ENCODE measurements around the gene ESPNL. TPM values are rescaled to one million over a fixed set of nuclear protein-coding genes. Genes with fewer than 3 reads are reported as not detected.

ESPNL gene
- total RNA-seq, 1 experiment from 2014 or later = 1.0 TPM

DNA sequence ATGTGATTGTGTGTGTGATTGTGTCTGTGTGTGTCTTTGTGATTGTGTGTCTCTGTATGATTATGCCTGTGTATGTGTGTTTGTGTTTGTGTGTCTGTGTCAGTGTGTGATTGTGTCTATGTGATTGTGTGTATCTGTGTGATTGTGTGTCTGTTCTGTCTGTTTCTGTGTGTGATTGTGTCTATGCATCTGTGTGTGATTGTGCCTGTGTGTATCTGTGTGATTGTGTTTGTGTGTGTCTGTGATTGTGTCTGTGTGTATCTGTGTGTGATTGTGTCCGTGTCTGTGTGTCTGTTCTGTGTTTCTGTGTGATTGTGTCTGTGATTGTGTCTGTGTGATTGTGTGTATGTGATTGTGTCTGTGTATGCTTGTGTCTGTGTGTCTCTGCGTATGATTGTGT lies 26.2 kb downstream of the ESPNL start:
- no peaks in the 10 kb centered on the region for H3K79me2 ChIP-seq (ENCODE audit: low read length)
- H3K4me3 ChIP-seq (ENCODE audit: low read length) = no peak overlapping the region
- no peak overlapping the region for H3K27ac ChIP-seq (ENCODE audit: low read length)
- no peak overlapping the region for H3K4me2 ChIP-seq (ENCODE audit: low read depth, low read length, poor library complexity, severe bottlenecking)
- H3K9me2 ChIP-seq (replicated peaks; ENCODE audit: insufficient read depth, low read length) = no peaks in the 10 kb centered on the region
- no peaks in the 10 kb centered on the region for H3K9me3 ChIP-seq (ENCODE audit: low read length)
- no peaks in the 10 kb centered on the region for H4K20me1 ChIP-seq (ENCODE audit: insufficient read depth, low read depth, low read length)
- H3K36me3 ChIP-seq (ENCODE audit: insufficient read depth, low read length) = no peaks in the 10 kb centered on the region
- H3K9ac ChIP-seq (ENCODE audit: low read length) = no peak overlapping the region
- no peaks in the 10 kb centered on the region for H3K27me3 ChIP-seq (ENCODE audit: low read length)
- H3K4me1 ChIP-seq (ENCODE audit: low read length) = no peaks in the 10 kb centered on the region
- DNase-seq = no peak
- no peak overlapping the region for H2AFZ ChIP-seq (ENCODE audit: low read length)

DNA sequence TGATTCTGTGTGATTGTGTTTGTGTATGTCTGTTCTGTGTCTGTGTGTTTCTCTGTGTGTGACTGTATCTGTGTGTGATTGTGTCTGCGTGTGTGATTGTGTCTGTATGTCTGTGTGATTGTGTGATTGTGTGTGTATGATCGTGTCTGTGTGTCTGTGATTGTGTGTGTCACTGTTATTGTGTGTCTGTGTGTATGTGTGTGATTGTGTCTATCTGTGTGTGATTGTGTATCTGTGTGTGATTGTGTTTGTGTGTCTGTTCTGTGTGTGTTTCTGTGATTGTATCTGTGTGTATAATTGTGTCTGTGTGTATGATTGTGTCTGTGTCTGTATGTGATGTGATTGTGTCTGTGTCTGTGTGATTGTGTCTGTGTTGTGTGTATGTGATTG lies 26.6 kb downstream of the ESPNL start:
- DNase-seq = no peak
- no peaks in the 10 kb centered on the region for H3K9me2 ChIP-seq (replicated peaks; ENCODE audit: insufficient read depth, low read length)
- H4K20me1 ChIP-seq (ENCODE audit: insufficient read depth, low read depth, low read length) = no peaks in the 10 kb centered on the region
- H3K27me3 ChIP-seq (ENCODE audit: low read length) = no peaks in the 10 kb centered on the region
- H3K27ac ChIP-seq (ENCODE audit: low read length) = no peak overlapping the region
- no peaks in the 10 kb centered on the region for H3K4me1 ChIP-seq (ENCODE audit: low read length)
- H3K4me2 ChIP-seq (ENCODE audit: low read depth, low read length, poor library complexity, severe bottlenecking) = no peak overlapping the region
- no peak overlapping the region for H3K4me3 ChIP-seq (ENCODE audit: low read length)
- H3K9me3 ChIP-seq (ENCODE audit: low read length) = no peaks in the 10 kb centered on the region
- no peak overlapping the region for H2AFZ ChIP-seq (ENCODE audit: low read length)
- no peaks in the 10 kb centered on the region for H3K79me2 ChIP-seq (ENCODE audit: low read length)
- H3K36me3 ChIP-seq (ENCODE audit: insufficient read depth, low read length) = no peaks in the 10 kb centered on the region
- no peak overlapping the region for H3K9ac ChIP-seq (ENCODE audit: low read length)

DNA sequence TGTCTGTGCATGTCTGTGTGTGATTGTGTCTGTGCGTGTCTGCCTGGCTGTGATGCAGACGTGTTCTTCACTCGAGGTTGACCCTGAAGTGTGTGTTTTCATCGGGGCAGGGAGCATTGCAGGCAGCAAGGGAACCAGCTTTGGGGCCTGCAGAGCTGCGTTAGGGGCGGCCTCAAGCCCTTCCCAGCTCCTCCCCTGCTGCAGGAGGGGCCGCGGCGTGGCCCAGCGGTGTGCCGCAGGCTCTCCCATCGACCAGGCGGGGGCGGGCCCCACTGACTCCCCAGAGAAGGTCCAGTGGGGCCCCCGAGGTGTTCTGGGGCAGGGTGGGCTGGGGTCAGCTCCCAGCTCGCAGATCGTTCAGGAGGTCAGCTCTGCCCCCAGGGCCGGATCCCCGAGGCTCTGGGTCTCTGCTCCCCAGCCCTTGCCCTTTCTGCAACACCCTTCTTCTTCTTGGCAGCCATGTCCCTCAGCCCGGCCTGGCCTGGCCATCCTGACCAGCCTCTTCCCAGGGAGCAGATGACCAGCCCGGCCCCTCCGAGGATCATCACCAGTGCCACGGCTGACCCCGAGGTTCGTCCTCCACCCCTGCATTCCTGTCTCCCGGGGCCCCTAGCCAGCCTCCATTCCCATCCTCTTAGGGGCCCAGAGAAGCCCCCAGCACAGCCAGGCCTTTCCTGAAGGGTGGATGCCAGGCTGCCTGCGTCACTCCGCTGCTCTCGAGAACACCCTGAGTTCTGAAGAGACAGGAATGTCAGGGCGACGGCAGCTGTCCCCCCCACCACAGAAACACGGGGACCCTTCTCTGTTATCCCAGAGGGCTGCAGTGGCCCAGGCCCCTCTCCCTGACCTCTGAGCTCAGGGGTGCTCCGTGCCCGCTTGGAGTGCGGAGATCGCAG lies 27.3 kb downstream of the ESPNL start:
- no peaks in the 10 kb centered on the region for H3K4me1 ChIP-seq (ENCODE audit: low read length)
- no peak overlapping the region for H3K27ac ChIP-seq (ENCODE audit: low read length)
- H3K27me3 ChIP-seq (ENCODE audit: low read length) = no peaks in the 10 kb centered on the region
- no peak overlapping the region for H3K9ac ChIP-seq (ENCODE audit: low read length)
- no peak for DNase-seq
- H3K4me3 ChIP-seq (ENCODE audit: low read length) = no peak overlapping the region
- no peaks in the 10 kb centered on the region for H3K9me3 ChIP-seq (ENCODE audit: low read length)
- no peak overlapping the region for H3K4me2 ChIP-seq (ENCODE audit: low read depth, low read length, poor library complexity, severe bottlenecking)
- H3K9me2 ChIP-seq (replicated peaks; ENCODE audit: insufficient read depth, low read length) = no peaks in the 10 kb centered on the region
- no peaks in the 10 kb centered on the region for H4K20me1 ChIP-seq (ENCODE audit: insufficient read depth, low read depth, low read length)
- no peaks in the 10 kb centered on the region for H3K36me3 ChIP-seq (ENCODE audit: insufficient read depth, low read length)
- no peaks in the 10 kb centered on the region for H3K79me2 ChIP-seq (ENCODE audit: low read length)
- no peak overlapping the region for H2AFZ ChIP-seq (ENCODE audit: low read length)

DNA sequence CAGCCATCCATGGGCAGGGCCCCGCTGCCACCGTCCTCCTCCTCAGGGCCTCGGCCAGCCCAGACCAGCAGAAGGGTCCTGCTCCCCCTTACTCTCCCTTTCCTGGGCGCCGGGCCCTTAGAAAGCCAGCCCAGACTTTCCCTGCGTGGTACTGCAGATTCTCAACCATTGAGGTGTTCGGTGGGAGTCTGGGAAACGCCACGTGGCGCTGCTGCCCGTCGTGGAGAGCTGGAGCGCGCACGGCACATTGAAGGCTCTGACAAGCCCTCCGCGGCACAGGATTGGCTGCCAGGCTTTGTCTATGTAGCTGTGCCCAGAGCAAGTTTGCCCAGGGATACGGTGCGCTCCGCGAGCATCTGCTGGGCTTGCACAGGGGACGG lies 27.9 kb downstream of the ESPNL start:
- DNase-seq = no peak
- H3K79me2 ChIP-seq (ENCODE audit: low read length) = no peaks in the 10 kb centered on the region

DNA sequence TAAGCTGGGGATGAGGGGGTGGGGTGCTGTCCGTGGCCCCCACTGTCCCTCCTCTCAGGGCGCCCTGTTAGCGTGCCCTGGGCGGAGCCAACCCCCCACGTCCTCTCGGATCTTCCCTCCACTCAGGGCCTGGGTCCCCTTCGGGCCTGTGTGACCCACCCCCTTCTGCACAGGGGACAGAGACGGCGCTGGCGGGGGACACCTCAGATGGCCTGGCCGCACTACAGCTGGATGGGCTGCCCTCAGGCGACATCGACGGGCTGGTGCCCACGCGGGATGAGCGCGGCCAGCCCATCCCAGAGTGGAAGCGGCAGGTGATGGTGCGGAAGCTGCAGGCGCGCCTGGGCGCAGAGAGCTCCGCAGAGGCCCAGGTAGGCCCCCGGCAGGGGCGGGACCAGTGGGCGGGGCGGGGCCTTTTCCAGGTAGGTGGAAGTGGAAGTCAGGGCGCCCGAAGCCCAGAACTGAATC lies 28.4 kb downstream of the ESPNL start:
- no peaks in the 10 kb centered on the region for H3K27me3 ChIP-seq (ENCODE audit: low read length)
- no peaks in the 10 kb centered on the region for H3K9me2 ChIP-seq (replicated peaks; ENCODE audit: insufficient read depth, low read length)
- H3K9ac ChIP-seq (ENCODE audit: low read length) = no peak overlapping the region
- H2AFZ ChIP-seq (ENCODE audit: low read length) = no peak overlapping the region
- H4K20me1 ChIP-seq (ENCODE audit: insufficient read depth, low read depth, low read length) = no peaks in the 10 kb centered on the region
- no peaks in the 10 kb centered on the region for H3K4me1 ChIP-seq (ENCODE audit: low read length)
- H3K9me3 ChIP-seq (ENCODE audit: low read length) = no peaks in the 10 kb centered on the region
- no peak overlapping the region for H3K27ac ChIP-seq (ENCODE audit: low read length)
- no peaks in the 10 kb centered on the region for H3K36me3 ChIP-seq (ENCODE audit: insufficient read depth, low read length)
- no peak for DNase-seq
- no peaks in the 10 kb centered on the region for H3K79me2 ChIP-seq (ENCODE audit: low read length)
- no peak overlapping the region for H3K4me3 ChIP-seq (ENCODE audit: low read length)
- no peak overlapping the region for H3K4me2 ChIP-seq (ENCODE audit: low read depth, low read length, poor library complexity, severe bottlenecking)

More for the DNA sequence above, 27.9 kb downstream of the ESPNL start:
- no peaks in the 10 kb centered on the region for H3K27me3 ChIP-seq (ENCODE audit: low read length)
- H3K9me3 ChIP-seq (ENCODE audit: low read length) = no peaks in the 10 kb centered on the region
- H3K4me2 ChIP-seq (ENCODE audit: low read depth, low read length, poor library complexity, severe bottlenecking) = no peak overlapping the region
- no peaks in the 10 kb centered on the region for H4K20me1 ChIP-seq (ENCODE audit: insufficient read depth, low read depth, low read length)
- no peaks in the 10 kb centered on the region for H3K9me2 ChIP-seq (replicated peaks; ENCODE audit: insufficient read depth, low read length)
- H3K36me3 ChIP-seq (ENCODE audit: insufficient read depth, low read length) = no peaks in the 10 kb centered on the region
- H2AFZ ChIP-seq (ENCODE audit: low read length) = no peak overlapping the region
- no peak overlapping the region for H3K4me3 ChIP-seq (ENCODE audit: low read length)
- no peak overlapping the region for H3K27ac ChIP-seq (ENCODE audit: low read length)
- H3K9ac ChIP-seq (ENCODE audit: low read length) = no peak overlapping the region
- no peaks in the 10 kb centered on the region for H3K4me1 ChIP-seq (ENCODE audit: low read length)

DNA sequence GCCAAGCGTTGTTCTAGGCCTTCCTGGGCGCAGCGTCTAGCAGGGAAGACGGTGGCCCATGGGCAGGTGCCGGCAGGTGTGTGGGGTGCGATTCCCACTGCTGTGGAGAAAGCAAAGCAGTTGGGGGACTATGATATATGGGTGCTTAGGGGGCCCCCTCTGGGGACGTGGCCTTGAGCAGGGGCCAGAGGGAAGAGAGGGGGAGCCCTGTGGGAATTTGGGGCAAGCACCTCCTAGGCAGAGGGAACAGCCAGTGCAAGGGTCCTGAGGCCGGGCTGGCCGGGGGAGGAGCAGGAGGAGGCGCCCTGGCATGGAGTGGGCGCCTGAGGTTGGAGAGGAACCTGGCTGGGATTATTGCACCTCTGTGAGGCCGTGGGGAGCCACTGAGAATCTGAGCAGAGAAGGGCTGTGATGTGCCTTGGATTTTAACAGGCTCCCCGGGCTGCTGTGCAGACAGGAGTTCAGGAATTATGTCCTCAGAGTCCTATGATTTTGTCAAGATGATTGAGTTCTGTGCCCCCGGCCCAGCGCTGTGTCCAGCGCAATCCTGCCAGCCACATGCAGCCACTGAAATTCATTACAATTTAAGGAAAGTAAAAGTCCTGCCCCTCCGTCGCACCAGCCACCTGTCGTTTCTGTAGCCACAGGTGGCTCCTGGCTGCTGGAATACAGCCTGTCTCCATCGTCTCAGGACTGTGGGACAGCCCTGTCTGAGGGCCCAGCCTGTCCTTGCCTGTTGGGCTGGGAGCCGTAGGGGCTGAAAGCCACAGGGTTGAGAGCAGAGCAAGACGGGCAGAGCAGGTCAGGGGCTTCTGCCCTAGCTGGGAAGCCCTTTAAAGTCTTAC lies 29.2 kb downstream of the ESPNL start:
- H3K4me2 ChIP-seq (ENCODE audit: low read depth, low read length, poor library complexity, severe bottlenecking) = no peak overlapping the region
- H3K79me2 ChIP-seq (ENCODE audit: low read length) = no peaks in the 10 kb centered on the region
- no peak overlapping the region for H2AFZ ChIP-seq (ENCODE audit: low read length)
- DNase-seq = no peak
- no peaks in the 10 kb centered on the region for H3K36me3 ChIP-seq (ENCODE audit: insufficient read depth, low read length)
- no peak overlapping the region for H3K27ac ChIP-seq (ENCODE audit: low read length)
- H3K4me3 ChIP-seq (ENCODE audit: low read length) = no peak overlapping the region
- no peaks in the 10 kb centered on the region for H3K9me3 ChIP-seq (ENCODE audit: low read length)
- H3K27me3 ChIP-seq (ENCODE audit: low read length) = no peaks in the 10 kb centered on the region
- H4K20me1 ChIP-seq (ENCODE audit: insufficient read depth, low read depth, low read length) = no peaks in the 10 kb centered on the region
- H3K9ac ChIP-seq (ENCODE audit: low read length) = no peak overlapping the region
- H3K9me2 ChIP-seq (replicated peaks; ENCODE audit: insufficient read depth, low read length) = no peaks in the 10 kb centered on the region
- no peaks in the 10 kb centered on the region for H3K4me1 ChIP-seq (ENCODE audit: low read length)

DNA sequence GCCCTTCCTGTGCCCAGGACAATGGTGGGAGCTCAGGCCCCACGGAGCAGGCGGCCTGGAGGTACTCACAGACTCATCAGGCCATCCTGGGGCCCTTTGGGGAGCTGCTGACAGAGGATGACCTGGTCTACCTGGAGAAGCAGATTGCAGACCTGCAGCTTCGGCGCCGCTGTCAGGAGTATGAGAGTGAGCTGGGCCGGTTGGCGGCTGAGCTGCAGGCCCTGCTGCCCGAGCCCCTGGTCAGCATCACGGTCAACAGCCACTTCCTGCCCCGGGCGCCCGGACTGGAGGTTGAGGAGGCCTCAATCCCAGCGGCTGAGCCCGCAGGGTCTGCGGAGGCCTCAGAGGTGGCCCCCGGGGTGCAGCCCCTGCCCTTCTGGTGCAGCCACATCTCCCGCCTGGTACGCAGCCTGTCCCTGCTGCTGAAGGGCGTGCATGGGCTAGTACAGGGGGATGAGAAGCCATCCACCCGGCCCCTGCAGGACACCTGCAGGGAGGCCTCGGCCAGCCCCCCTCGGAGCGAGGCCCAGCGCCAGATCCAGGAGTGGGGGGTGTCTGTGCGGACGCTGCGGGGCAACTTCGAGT lies 30.1 kb downstream of the ESPNL start:
- no peaks in the 10 kb centered on the region for H3K27me3 ChIP-seq (ENCODE audit: low read length)
- no peak for DNase-seq
- no peak overlapping the region for H3K27ac ChIP-seq (ENCODE audit: low read length)
- H3K4me1 ChIP-seq (ENCODE audit: low read length) = no peaks in the 10 kb centered on the region
- no peaks in the 10 kb centered on the region for H3K79me2 ChIP-seq (ENCODE audit: low read length)
- H3K9me3 ChIP-seq (ENCODE audit: low read length) = no peaks in the 10 kb centered on the region
- H3K9ac ChIP-seq (ENCODE audit: low read length) = no peak overlapping the region
- H2AFZ ChIP-seq (ENCODE audit: low read length) = no peak overlapping the region
- no peaks in the 10 kb centered on the region for H3K9me2 ChIP-seq (replicated peaks; ENCODE audit: insufficient read depth, low read length)
- no peak overlapping the region for H3K4me2 ChIP-seq (ENCODE audit: low read depth, low read length, poor library complexity, severe bottlenecking)
- no peaks in the 10 kb centered on the region for H3K36me3 ChIP-seq (ENCODE audit: insufficient read depth, low read length)
- no peak overlapping the region for H3K4me3 ChIP-seq (ENCODE audit: low read length)
- no peaks in the 10 kb centered on the region for H4K20me1 ChIP-seq (ENCODE audit: insufficient read depth, low read depth, low read length)
